SK-N-SH treated with all-trans-retinoic acid at 6 μM for 48 hours (cell line): ENCODE data around the gene PDAP1.

Source experiments
- ATAC-seq: fragments of 200-7000 bp; cut with Tn5 transposase; 3 replicates; pipeline ENCODE4 v1.9.1; 2020; ENCODE audit warnings: mild to moderate bottlenecking, moderate library complexity
- ARNTL ChIP-seq: fragments of 450-650 bp; formaldehyde crosslinking; IDR thresholded peaks from 2 replicates; pipeline ENCODE4 v1.5.0; 2020; ENCODE audit warnings: low read depth, mild to moderate bottlenecking, moderate library complexity, borderline replicate concordance
- BACH2 ChIP-seq: fragments of 250-450 bp; sonication (Bioruptor Pico); IDR thresholded peaks from 2 replicates; pipeline ENCODE4 v1.9.0; 2021; ENCODE audit warnings: mild to moderate bottlenecking, borderline replicate concordance
- CSDC2 ChIP-seq: fragments of 250-450 bp; sonication (Bioruptor Pico); IDR thresholded peaks from 2 replicates; pipeline ENCODE4 v1.5.0; 2020; ENCODE audit warnings: mild to moderate bottlenecking, moderate library complexity
- OSR1 ChIP-seq: fragments of 250-450 bp; sonication (Bioruptor Pico); IDR thresholded peaks from 2 replicates; pipeline ENCODE4 v1.8.0; 2022; ENCODE audit warnings: moderate library complexity, mild to moderate bottlenecking, inconsistent platforms
- PATZ1 ChIP-seq: fragments of 250-450 bp; sonication (Bioruptor Pico); IDR thresholded peaks from 2 replicates; pipeline ENCODE4 v1.8.0; 2020; ENCODE audit warnings: mild to moderate bottlenecking, moderate library complexity, borderline replicate concordance
- POU6F1 ChIP-seq: fragments of 250-450 bp; sonication (Bioruptor Pico); IDR thresholded peaks from 2 replicates; pipeline ENCODE4 v1.8.0; 2021; ENCODE audit warnings: low read depth, mild to moderate bottlenecking, moderate library complexity, borderline replicate concordance
- PPARA ChIP-seq: fragments of 250-450 bp; sonication (Bioruptor Pico); IDR thresholded peaks from 2 replicates; pipeline ENCODE4 v1.5.0; 2020; ENCODE audit warnings: mild to moderate bottlenecking, borderline replicate concordance
- RARB ChIP-seq: fragments of 250-450 bp; sonication (Bioruptor Pico); IDR thresholded peaks from 2 replicates; pipeline ENCODE4 v1.8.0; 2021; ENCODE audit warnings: mild to moderate bottlenecking, moderate library complexity
- SNAI2 ChIP-seq: fragments of 250-450 bp; sonication (Bioruptor Pico); IDR thresholded peaks from 2 replicates; pipeline ENCODE4 v1.5.0; 2020; ENCODE audit warnings: mild to moderate bottlenecking, moderate library complexity
- TCF4 ChIP-seq: fragments of 250-450 bp; sonication (Bioruptor Pico); IDR thresholded peaks from 2 replicates; pipeline ENCODE4 v1.8.0; 2021; ENCODE audit warnings: mild to moderate bottlenecking, moderate library complexity, borderline replicate concordance
- TOX ChIP-seq: fragments of 250-450 bp; sonication (Bioruptor Pico); IDR thresholded peaks from 2 replicates; pipeline ENCODE4 v1.8.0; 2021; ENCODE audit warnings: mild to moderate bottlenecking, moderate library complexity, borderline replicate concordance
- ZC3H10 ChIP-seq: fragments of 250-450 bp; sonication (Bioruptor Pico); IDR thresholded peaks from 2 replicates; pipeline ENCODE4 v1.5.1; 2021; ENCODE audit warnings: mild to moderate bottlenecking, moderate library complexity
- ZFP3 ChIP-seq: fragments of 250-450 bp; sonication (Bioruptor Pico); IDR thresholded peaks from 2 replicates; pipeline ENCODE4 v1.5.0; 2020; ENCODE audit warnings: mild to moderate bottlenecking, moderate library complexity
- ZNF70 ChIP-seq: fragments of 450-650 bp; formaldehyde crosslinking; IDR thresholded peaks from 2 replicates; pipeline ENCODE4 v1.5.0; 2020; ENCODE audit warnings: mild to moderate bottlenecking, moderate library complexity

The PDAP1 gene

GRCh38 chr7:99374111-99375064, 34.0 kb downstream of the PDAP1 start, which contains the start of gene ARPC1B:
Gene ARPC1B, plus strand, starts transcription at chr7:99374730. Its CDS starts 10,985 bp downstream, at chr7:99385715.
- peak; percentile 78 for TF ChIP-seq ZFP3 (CRISPR knock-in tag)
- peak; percentile 65; the same call in 1 of the 2 replicates for TF ChIP-seq CSDC2 (CRISPR knock-in tag)
- no peak for TF ChIP-seq ARNTL (CRISPR knock-in tag)
- peak; percentile 85 for ATAC-seq

- no peak for TF ChIP-seq PATZ1 (CRISPR knock-in tag)
- TF ChIP-seq ARNTL (CRISPR knock-in tag) = no peak
- no peak for TF ChIP-seq PPARA (CRISPR knock-in tag)
- TF ChIP-seq OSR1 (CRISPR knock-in tag) = no peak
- TF ChIP-seq TOX (CRISPR knock-in tag) = no peak
- TF ChIP-seq RARB (CRISPR knock-in tag) = no peak
- TF ChIP-seq POU6F1 = no peak
- TF ChIP-seq ZNF70 (CRISPR knock-in tag) = no peak
- no peak for TF ChIP-seq BACH2 (CRISPR knock-in tag)
- ATAC-seq = no peak
Observed at GRCh38 chr7:99373091-99374066, 35.0 kb downstream of the PDAP1 start.

- TF ChIP-seq POU6F1 = no peak
- ATAC-seq = no peak
Observed at GRCh38 chr7:99372275-99373090, 35.9 kb downstream of the PDAP1 start.

GRCh38 chr7:99371376-99371920, 36.9 kb downstream of the PDAP1 start:
- TF ChIP-seq POU6F1 (no peak), ZNF70 (CRISPR knock-in tag) (no peak), ZC3H10 (no peak), TCF4 (CRISPR knock-in tag) (no peak), SNAI2 (CRISPR knock-in tag) (no peak)
- ATAC-seq = no peak
